Common myeloid progenitor, CD34-positive (primary cell): ENCODE measurements around the gene ZBTB7C.

Experiments
- CTCF ChIA-PET: fragments of 350-600 bp; sonication (Branson Sonifier 250); formaldehyde crosslinking; loops from one replicate; lab custom pipeline; 2021; ENCODE audit warnings: antibody characterized with exemption; lab: Charles Lee
- POLR2A ChIA-PET: fragments of 350-600 bp; sonication (Branson Sonifier 250); formaldehyde crosslinking; loops from one replicate; lab custom pipeline; 2021; ENCODE audit warnings: antibody characterized with exemption; lab: Charles Lee
- DNase-seq, 3 donors: peaks; one replicate each; pipeline versions ENCODE4 v3.0.0 to v3.0.0-alpha.2; 2013
- H3K27ac ChIP-seq, 2 experiments: 1 replicate in 1 of 2; 2 replicates in 1 of 2; pipeline ENCODE4 v1.7.0; 2013; ENCODE audit warnings: inconsistent platforms in 2 of 2, low read length in 2 of 2, mild to moderate bottlenecking in 2 of 2, low read depth in 1 of 2, moderate library complexity in 1 of 2; ENCODE audit not compliant: severe bottlenecking in 2 of 2, insufficient read depth in 1 of 2, poor library complexity in 1 of 2
- H3K27me3 ChIP-seq, 5 experiments: replicated peaks in 2 of 5; 1 replicate in 3 of 5; 2 replicates in 2 of 5; pipeline versions ENCODE4 v1.6.1 to v1.7.0; 2013; ENCODE audit warnings: low read length in 4 of 5, mild to moderate bottlenecking in 2 of 5, moderate library complexity in 2 of 5, inconsistent platforms in 1 of 5; ENCODE audit not compliant: insufficient read depth in 5 of 5, control insufficient read depth in 4 of 5
- H3K36me3 ChIP-seq, 4 experiments: 1 replicate in 2 of 4; 2 replicates in 2 of 4; pipeline versions ENCODE4 v1.6.1 to v1.7.0; 2013; ENCODE audit warnings: low read length in 3 of 4, control low read depth in 1 of 4, mild to moderate bottlenecking in 1 of 4; ENCODE audit not compliant: control insufficient read depth in 4 of 4, insufficient read depth in 4 of 4
- H3K4me1 ChIP-seq, 4 experiments: 1 replicate in 3 of 4; 2 replicates in 1 of 4; pipeline versions ENCODE4 v1.6.1 to v1.7.1; 2013; ENCODE audit warnings: low read length in 3 of 4, mild to moderate bottlenecking in 3 of 4, control low read depth in 1 of 4, inconsistent platforms in 1 of 4, moderate library complexity in 1 of 4; ENCODE audit not compliant: control insufficient read depth in 4 of 4, insufficient read depth in 4 of 4; ENCODE audit errors: control extremely low read depth in 1 of 4
- H3K4me3 ChIP-seq, 7 experiments: 1 replicate in 4 of 7; 2 replicates in 3 of 7; pipeline versions ENCODE4 v1.5.1 to v1.7.0; 2013; ENCODE audit warnings: mild to moderate bottlenecking in 7 of 7, low read length in 6 of 7, moderate library complexity in 6 of 7, inconsistent platforms in 2 of 7, low read depth in 2 of 7, control low read depth in 1 of 7; ENCODE audit not compliant: insufficient read depth in 4 of 7, control insufficient read depth in 1 of 7; ENCODE audit errors: extremely low read depth in 1 of 7
- H3K9me3 ChIP-seq, 5 experiments: 1 replicate in 4 of 5; 2 replicates in 1 of 5; pipeline versions ENCODE4 v1.6.1 to v1.7.1; 2013; ENCODE audit warnings: low read length in 4 of 5, mild to moderate bottlenecking in 2 of 5, inconsistent platforms in 1 of 5, low read depth in 1 of 5, moderate library complexity in 1 of 5; ENCODE audit not compliant: control insufficient read depth in 4 of 5, insufficient read depth in 2 of 5; ENCODE audit errors: control extremely low read depth in 1 of 5
- WGBS: methylation state at CpG from one replicate; pipeline ENCODE4 v1.1.5; 2013; ENCODE audit not compliant: insufficient coverage; 5-methylcytosine and 5-hydroxymethylcytosine counted together

ZBTB7C gene

GRCh38 chr18:48328473-48329210 is 80.5 kb downstream of the ZBTB7C start:
- H3K4me1 ChIP-seq = no peaks in the 10 kb centered on the region
- no peaks in the 10 kb centered on the region for H3K36me3 ChIP-seq
- H3K27me3 ChIP-seq = peaks cover 0 to 26% (median 10%) of the 10 kb centered on the region in 5 experiments
- 96% methylated on average over 3 of the region's 7 CpGs for WGBS
- ChIA-PET CTCF (no interaction called here), POLR2A (no interaction called here)
- DNase-seq = no peak
- no peak overlapping the region for H3K4me3 ChIP-seq
- no peaks in the 10 kb centered on the region for H3K9me3 ChIP-seq
- H3K27ac ChIP-seq = no peak overlapping the region

DNA sequence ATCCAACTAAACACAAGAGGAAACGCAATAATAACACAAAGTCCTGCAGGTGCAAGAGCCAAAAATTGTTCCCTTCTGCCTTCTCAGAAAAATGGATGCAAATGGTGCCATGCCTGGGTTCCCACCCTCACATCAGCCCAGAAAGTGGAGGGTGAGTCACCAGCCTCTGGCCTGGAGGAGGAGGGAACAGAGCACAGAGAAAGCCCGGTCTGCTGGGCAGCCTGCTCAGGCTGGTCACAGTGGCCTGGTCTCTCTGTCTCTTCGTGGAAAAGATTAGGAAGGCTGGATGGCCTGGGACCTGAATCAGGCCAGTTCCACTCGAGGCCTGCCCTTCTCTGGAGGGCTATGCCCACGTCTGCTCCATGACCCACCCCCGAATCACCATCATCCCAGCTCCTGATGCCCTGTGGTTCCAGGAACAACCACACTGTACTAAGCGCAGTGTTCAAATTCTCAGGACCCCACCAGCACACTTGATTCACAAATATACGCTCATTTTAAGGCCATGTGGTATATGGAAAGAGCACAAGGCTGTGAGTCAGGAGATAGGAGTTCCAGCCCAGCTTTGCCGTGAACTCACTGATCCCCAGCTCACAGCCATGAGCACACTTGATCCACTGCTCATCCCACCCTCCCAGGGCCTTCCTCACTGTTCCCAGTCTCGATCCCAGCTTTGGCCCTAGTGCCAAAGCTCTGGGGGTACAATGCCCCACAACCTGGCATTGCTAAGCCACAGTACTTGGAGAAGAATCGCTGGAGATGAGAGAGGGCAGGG is 82.1 kb downstream of the ZBTB7C start:
- Histone ChIP-seq H3K27me3 (peaks cover 0 to 22% (median 4%) of the 10 kb centered on the region in 5 experiments), H3K4me1 (no peaks in the 10 kb centered on the region), H3K36me3 (no peaks in the 10 kb centered on the region), H3K4me3 (no peak overlapping the region), H3K9me3 (no peaks in the 10 kb centered on the region), H3K27ac (no peak overlapping the region)
- POLR2A ChIA-PET = no interaction called here
- DNase-seq = no peak
- 90% methylated on average over 7 of the region's 11 CpGs for WGBS
- CTCF ChIA-PET = no interaction called here

DNA sequence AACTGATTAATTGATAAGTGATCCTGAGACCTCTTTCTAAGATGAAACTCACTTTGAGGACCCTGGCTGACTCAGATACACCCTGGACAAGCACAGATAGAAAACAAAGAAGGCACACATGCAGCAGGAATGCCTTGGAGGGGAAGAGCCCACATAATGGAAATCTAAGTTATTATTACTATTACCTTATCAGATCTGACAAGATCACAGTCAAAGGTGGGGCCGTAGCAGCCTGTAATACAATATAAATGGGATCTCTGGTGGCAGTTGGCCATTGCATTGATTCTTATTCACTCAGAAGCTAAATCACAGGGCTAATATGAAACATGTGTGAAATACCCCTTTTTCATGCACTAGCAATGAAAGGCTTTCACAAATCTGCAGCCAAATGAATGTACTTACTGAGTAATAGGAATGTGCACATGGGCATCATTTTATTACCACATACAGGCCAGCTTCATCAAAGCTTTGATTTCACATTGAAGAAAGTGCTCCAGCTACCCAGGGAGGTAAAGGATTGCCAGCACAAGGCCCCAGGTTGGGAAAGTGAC is 84.0 kb downstream of the ZBTB7C start:
- ChIA-PET POLR2A (no interaction called here), CTCF (no interaction called here)
- H3K27me3 ChIP-seq = peaks cover 0 to 6% (median 0%) of the 10 kb centered on the region in 5 experiments
- H3K9me3 ChIP-seq = no peaks in the 10 kb centered on the region
- H3K4me1 ChIP-seq = peaks cover 0 to 6% (median 4%) of the 10 kb centered on the region in 4 experiments
- no CpG with 5 or more reads among the region's 1 CpG for WGBS
- H3K27ac ChIP-seq = no peak overlapping the region
- H3K36me3 ChIP-seq = no peaks in the 10 kb centered on the region
- no peak overlapping the region for H3K4me3 ChIP-seq
- no peak for DNase-seq

- Histone ChIP-seq H3K4me3 (no peak overlapping the region), H3K36me3 (no peaks in the 10 kb centered on the region), H3K27ac (no peak overlapping the region), H3K9me3 (no peaks in the 10 kb centered on the region), H3K27me3 (peaks cover 0 to 6% (median 0%) of the 10 kb centered on the region in 5 experiments), H3K4me1 (peaks cover 0 to 9% (median 7%) of the 10 kb centered on the region in 4 experiments)
- WGBS = 91% methylated on average over 9 of the region's 9 CpGs
- ChIA-PET POLR2A (no interaction called here), CTCF (no interaction called here)
- no peak for DNase-seq
Measured at GRCh38 chr18:48324651-48325050, 84.5 kb downstream of the ZBTB7C start.

DNA sequence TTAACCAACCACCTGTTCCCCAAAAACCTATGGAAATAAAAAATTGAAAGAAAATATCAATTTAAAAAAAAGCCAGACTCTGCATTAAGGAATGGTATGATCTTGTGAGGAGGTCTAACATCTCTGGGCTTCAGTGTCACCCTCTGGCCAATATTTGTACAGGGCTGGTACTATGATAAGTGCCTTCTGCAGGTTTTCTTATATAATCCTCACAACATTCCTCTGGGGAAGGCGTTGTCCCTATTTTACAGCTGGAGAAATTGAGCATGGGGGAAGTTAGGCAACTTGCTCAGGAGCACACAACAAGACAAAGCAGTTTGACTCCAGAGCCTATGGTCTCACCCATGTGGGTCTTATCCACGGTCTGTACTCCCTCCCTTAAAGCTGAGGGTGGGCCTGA is 86.0 kb downstream of the ZBTB7C start:
- 100% methylated on average over 1 of the region's 2 CpGs for WGBS
- POLR2A ChIA-PET = no interaction called here
- CTCF ChIA-PET = no interaction called here
- no peak overlapping the region for H3K27ac ChIP-seq
- H3K9me3 ChIP-seq = no peaks in the 10 kb centered on the region
- peaks cover 0 to 3% (median 0%) of the 10 kb centered on the region in 5 experiments for H3K27me3 ChIP-seq
- no peak for DNase-seq
- H3K4me3 ChIP-seq = no peak overlapping the region
- H3K36me3 ChIP-seq = no peaks in the 10 kb centered on the region
- H3K4me1 ChIP-seq = peaks cover 0 to 9% (median 7%) of the 10 kb centered on the region in 4 experiments

GRCh38 chr18:48321536-48321935 is 87.6 kb downstream of the ZBTB7C start:
- 100% methylated on average over 1 of the region's 7 CpGs for WGBS
- CTCF ChIA-PET = no interaction called here
- POLR2A ChIA-PET = no interaction called here
- Histone ChIP-seq H3K36me3 (no peaks in the 10 kb centered on the region), H3K9me3 (no peaks in the 10 kb centered on the region), H3K27me3 (peaks cover 0 to 5% (median 0%) of the 10 kb centered on the region in 5 experiments), H3K27ac (no peak overlapping the region), H3K4me1 (peaks cover 0 to 9% (median 7%) of the 10 kb centered on the region in 4 experiments), H3K4me3 (no peak overlapping the region)
- no peak for DNase-seq

- WGBS = 93% methylated on average over 3 of the region's 3 CpGs
- POLR2A ChIA-PET = interaction anchor here (0.6 kb wide), 1 partner anchor 283 kb away, joined by 3 read pairs; no protein-coding TSS in a partner anchor
- H3K9me3 ChIP-seq = no peaks in the 10 kb centered on the region
Measured at GRCh38 chr18:48321121-48321520, 88.1 kb downstream of the ZBTB7C start.

More at GRCh38 chr18:48321121-48321520, 88.1 kb downstream of the ZBTB7C start:
- H3K4me3 ChIP-seq = no peak overlapping the region
- CTCF ChIA-PET = no interaction called here
- no peak for DNase-seq
- H3K27me3 ChIP-seq = peaks cover 0 to 6% (median 0%) of the 10 kb centered on the region in 5 experiments
- no peaks in the 10 kb centered on the region for H3K36me3 ChIP-seq
- H3K4me1 ChIP-seq = peaks cover 0 to 9% (median 7%) of the 10 kb centered on the region in 4 experiments
- no peak overlapping the region for H3K27ac ChIP-seq
